Stimulated activated CD8-positive, alpha-beta memory T cell treated with anti-CD3 and anti-CD28 coated beads, Interleukin-12 subunit alpha, Interleukin-12 subunit beta, amount 100 ng/mL, for 24 hours (primary cell): ENCODE results near the gene SHQ1.
"Not testable (repeated sequence)": the region's sequence is repeated elsewhere in the genome, so short reads cannot be mapped to it uniquely, and the experiment has no call there.

ENCODE experiments used
- DNase-seq: peaks from one replicate; pipeline ENCODE4 v3.0.0-alpha.2; 2020; ENCODE audit errors: extremely low read depth

SHQ1 gene

GRCh38 chr3:72719137-72719536 is 129.1 kb downstream of the SHQ1 start:
- DNase-seq = no peak

DNA sequence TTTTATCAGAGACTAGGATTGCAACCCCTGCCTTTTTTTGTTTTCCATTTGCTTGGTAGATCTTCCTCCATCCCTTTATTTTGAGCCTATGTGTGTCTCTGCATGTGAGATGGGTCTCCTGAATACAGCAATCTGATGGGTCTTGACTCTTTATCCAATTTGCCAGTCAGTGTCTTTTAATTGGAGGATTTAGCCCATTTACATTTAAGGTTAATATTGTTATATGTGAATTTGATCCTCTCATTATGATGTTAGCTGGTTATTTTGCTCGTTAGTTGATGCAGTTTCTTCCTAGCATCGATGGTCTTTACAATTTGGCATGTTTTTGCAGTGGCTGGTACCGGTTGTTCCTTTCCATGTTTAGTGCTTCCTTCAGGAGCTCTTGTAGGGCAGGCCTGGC is 134.1 kb downstream of the SHQ1 start:
- not testable (repeated sequence) for DNase-seq

DNA sequence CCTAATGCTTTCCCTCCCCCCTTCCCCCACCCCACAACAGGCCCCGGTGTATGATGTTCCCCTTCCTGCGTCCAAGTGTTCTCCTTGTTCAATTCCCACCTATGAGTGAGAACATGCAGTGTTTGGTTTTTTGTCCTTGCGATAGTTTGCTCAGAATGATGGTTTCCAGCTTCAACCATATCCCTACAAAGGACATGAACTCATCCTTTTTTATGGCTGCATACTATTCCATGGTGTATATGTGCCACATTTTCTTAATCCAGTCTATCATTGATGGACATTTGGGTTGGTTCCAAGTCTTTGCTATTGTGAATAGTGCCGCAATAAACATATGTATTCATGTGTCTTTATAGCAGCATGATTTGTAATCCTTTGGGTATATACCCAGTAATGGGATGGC is 137.8 kb downstream of the SHQ1 start:
- not testable (repeated sequence) for DNase-seq

DNA sequence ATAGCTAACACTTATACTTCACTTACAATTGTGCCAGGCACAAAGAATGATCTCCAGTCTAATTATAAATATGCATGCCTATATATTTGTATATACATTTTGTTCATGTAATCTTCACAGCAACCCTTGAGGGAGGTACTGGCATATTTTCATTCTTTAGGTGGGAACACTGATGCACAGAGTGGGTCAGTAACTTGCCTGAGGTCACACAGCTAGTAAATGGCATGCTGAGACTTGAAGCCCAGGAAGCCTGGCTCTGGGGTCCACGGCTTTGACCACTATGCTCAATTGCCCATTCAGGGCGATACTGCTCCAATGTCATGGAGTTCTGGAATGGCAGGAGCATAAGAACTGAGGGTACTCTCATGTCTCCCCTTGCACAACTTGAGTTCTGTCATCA is 139.8 kb downstream of the SHQ1 start:
- no peak for DNase-seq

GRCh38 chr3:72702997-72703396 is 145.2 kb downstream of the SHQ1 start:
- DNase-seq = no peak

- DNase-seq = no peak
These were observed 145.9 kb downstream of the SHQ1 start for GRCh38 chr3:72702390-72702789.

GRCh38 chr3:72700106-72700505 is 148.1 kb downstream of the SHQ1 start:
- DNase-seq = no peak

DNA sequence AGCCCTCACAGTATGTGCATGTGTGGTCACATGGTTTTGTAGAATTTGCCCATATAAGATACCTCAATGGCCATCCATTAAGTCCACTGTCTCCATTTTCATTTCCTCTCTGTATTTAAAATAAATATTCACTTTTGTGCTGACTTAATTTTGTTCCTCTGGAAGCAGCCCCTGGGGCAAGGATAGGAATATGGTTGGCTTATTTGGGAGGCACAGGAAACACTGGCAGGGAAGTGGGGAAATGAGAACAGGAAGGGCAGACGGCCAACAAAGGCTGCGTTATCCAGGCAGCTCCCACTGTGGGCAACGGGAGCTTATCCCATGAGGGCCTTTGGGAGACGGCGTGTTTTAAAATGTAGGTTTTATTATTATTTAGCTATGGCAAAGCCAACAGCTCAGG is 148.6 kb downstream of the SHQ1 start:
- no peak for DNase-seq
